ENCODE measurements around the gene LRFN4.

GRCh38 chr11:66863428-66864125 is 6.7 kb downstream of the LRFN4 start:
- TF ChIP-seq POLR2AphosphoS5 (IDR thresholded peaks at IDR 0.05) (no peak), CTCF (IDR thresholded peaks at IDR 0.05) (no peak)
